ENCODE results near the gene THEM5.
"Not testable (repeated sequence)": the region's sequence is repeated elsewhere in the genome, so short reads cannot be mapped to it uniquely, and the experiment has no call there.

THEM5 gene

DNA sequence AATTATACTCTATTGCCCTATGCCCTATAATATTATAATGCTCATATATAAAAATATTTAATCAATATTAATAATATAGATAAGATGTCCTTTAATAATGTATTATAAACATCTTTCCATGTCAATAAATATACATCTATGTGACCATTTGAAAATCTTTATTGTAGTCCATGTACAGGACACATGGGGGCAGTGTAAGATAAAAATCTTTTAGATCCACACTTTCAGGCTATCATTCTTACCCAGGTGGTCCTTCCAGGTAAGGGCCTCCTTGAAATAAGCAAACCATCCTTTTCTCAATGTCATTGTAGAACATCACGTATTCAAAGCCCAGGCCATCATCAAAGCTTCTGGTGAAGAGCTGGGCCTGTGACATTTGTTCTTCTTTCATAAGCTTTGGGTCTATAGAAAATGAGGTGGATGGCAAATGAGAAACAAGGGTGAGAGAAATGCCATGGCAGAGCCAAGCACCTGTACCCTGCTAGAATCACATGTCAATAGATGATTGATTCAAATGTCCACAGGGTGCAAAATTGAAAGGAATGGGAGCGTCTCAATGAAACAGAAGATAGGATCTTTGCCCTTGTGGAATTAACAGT is 35.6 kb upstream of the THEM5 start:
- no peak overlapping the region for H2AFZ ChIP-seq (ENCODE audit: low read depth, low read length)
- no peaks in the 10 kb centered on the region for H4K20me1 ChIP-seq (ENCODE audit: insufficient read depth, low read length)
- H3K9ac ChIP-seq (ENCODE audit: low read depth, low read length): no peak overlapping the region
- TF ChIP-seq, protein P1, sequence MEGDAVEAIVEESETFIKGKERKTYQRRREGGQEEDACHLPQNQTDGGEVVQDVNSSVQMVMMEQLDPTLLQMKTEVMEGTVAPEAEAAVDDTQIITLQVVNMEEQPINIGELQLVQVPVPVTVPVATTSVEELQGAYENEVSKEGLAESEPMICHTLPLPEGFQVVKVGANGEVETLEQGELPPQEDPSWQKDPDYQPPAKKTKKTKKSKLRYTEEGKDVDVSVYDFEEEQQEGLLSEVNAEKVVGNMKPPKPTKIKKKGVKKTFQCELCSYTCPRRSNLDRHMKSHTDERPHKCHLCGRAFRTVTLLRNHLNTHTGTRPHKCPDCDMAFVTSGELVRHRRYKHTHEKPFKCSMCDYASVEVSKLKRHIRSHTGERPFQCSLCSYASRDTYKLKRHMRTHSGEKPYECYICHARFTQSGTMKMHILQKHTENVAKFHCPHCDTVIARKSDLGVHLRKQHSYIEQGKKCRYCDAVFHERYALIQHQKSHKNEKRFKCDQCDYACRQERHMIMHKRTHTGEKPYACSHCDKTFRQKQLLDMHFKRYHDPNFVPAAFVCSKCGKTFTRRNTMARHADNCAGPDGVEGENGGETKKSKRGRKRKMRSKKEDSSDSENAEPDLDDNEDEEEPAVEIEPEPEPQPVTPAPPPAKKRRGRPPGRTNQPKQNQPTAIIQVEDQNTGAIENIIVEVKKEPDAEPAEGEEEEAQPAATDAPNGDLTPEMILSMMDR (IDR thresholded peaks at IDR 0.05; ENCODE audit: borderline replicate concordance, extremely low read depth, low read length, poor library complexity, severe bottlenecking): peak; percentile 56
- TF ChIP-seq EZH2 (IDR thresholded peaks at IDR 0.05; ENCODE audit: borderline replicate concordance, low read depth, low read length, severe bottlenecking): no peak
- H3K9me3 ChIP-seq (ENCODE audit: insufficient read depth, low read length, severe bottlenecking): no peaks in the 10 kb centered on the region
- H3K36me3 ChIP-seq (ENCODE audit: insufficient read depth, low read length): no peaks in the 10 kb centered on the region
- no peak; the same call in 2 of the 3 replicates for ATAC-seq (ENCODE audit: insufficient read depth, low read depth)
- no peak overlapping the region for H3K27ac ChIP-seq (ENCODE audit: low read length)
- no peaks in the 10 kb centered on the region for H3K79me2 ChIP-seq (ENCODE audit: insufficient read depth, low read length)
- H3K4me2 ChIP-seq (ENCODE audit: insufficient read depth, low read length): no peak overlapping the region
- peaks cover 3% of the 10 kb centered on the region for H3K27me3 ChIP-seq (ENCODE audit: insufficient read depth, low read length, poor library complexity)
- H3K4me1 ChIP-seq (ENCODE audit: insufficient read depth, low read length): no peaks in the 10 kb centered on the region
- DNase-seq: no peak
- H3K4me3 ChIP-seq (ENCODE audit: low read depth in 1 of 2, low read length in 2 of 2): no peak overlapping the region

DNA sequence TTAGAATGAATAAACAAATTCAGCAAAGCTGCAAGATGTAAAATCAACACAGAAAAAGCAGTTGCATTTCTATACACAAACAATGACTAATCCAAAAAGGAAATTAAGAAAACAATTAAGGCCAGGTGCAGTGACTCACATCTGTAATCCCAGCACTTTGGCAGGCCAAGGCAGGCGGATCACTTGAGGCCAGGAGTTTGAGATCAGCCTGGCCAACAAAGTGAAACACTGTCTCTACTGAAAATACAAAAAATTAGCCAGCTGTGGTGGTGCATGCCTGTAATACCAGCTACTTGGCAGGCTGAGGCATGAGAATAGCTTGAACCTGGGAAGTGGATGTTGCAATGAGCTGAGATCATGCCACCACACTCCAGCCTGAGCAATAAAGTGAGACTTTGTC is 33.5 kb upstream of the THEM5 start:
- no peak overlapping the region for H3K27ac ChIP-seq (ENCODE audit: low read length)
- no peaks in the 10 kb centered on the region for H3K4me1 ChIP-seq (ENCODE audit: insufficient read depth, low read length)
- no peak for TF ChIP-seq EZH2 (IDR thresholded peaks at IDR 0.05; ENCODE audit: borderline replicate concordance, low read depth, low read length, severe bottlenecking)
- TF ChIP-seq, protein P1 (IDR thresholded peaks at IDR 0.05; ENCODE audit: borderline replicate concordance, extremely low read depth, low read length, poor library complexity, severe bottlenecking): no peak
- DNase-seq: no peak
- H2AFZ ChIP-seq (ENCODE audit: low read depth, low read length): no peak overlapping the region
- H3K9me3 ChIP-seq (ENCODE audit: insufficient read depth, low read length, severe bottlenecking): no peaks in the 10 kb centered on the region
- H3K36me3 ChIP-seq (ENCODE audit: insufficient read depth, low read length): no peaks in the 10 kb centered on the region
- H3K27me3 ChIP-seq (ENCODE audit: insufficient read depth, low read length, poor library complexity): peaks cover 3% of the 10 kb centered on the region
- H4K20me1 ChIP-seq (ENCODE audit: insufficient read depth, low read length): no peaks in the 10 kb centered on the region
- no peak for ATAC-seq (ENCODE audit: insufficient read depth, low read depth)
- H3K79me2 ChIP-seq (ENCODE audit: insufficient read depth, low read length): no peaks in the 10 kb centered on the region
- no peak overlapping the region for H3K4me2 ChIP-seq (ENCODE audit: insufficient read depth, low read length)
- H3K4me3 ChIP-seq (ENCODE audit: low read depth in 1 of 2, low read length in 2 of 2): no peak overlapping the region
- no peak overlapping the region for H3K9ac ChIP-seq (ENCODE audit: low read depth, low read length)

DNA sequence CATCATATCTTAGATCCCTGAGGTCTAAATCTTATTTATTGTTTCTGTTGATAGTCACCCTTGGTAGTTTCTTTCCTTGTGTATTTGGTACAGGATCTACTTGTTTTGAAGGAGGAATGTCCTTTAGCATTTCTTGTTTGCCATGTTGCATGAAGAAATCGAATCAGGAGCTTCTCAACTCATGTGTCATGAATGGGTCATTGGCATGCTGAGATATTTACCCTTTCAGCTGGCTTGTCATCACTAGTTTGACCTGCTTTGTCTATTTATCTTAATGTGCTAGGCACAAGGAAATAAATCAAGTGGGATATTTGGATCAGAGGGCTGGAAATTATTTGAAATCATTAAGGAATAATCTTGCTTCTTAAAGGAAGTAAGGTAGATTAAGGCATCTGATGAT is 32.0 kb upstream of the THEM5 start:
- no peak for DNase-seq

DNA sequence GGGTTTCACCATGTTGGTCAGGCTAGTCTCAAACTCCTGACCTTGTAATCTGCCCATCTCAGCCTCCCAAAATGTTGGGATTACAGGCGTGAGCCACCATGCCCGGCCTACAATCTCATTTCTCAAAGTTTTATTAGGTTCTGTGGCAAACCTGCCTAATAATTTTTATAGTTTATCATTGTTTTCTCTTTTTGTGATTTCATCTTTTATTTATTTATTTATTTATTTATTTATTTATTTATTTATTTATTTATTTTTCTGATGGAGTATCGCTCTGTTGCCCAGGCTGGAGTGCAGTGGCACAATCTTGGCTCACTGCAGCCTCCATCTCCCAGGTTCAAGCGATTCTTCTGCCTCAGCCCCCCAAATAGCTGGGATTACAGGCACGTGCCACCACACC is 31.4 kb upstream of the THEM5 start:
- H3K9me3 ChIP-seq (ENCODE audit: insufficient read depth, low read length, severe bottlenecking); H3K4me3 ChIP-seq (ENCODE audit: low read depth in 1 of 2, low read length in 2 of 2); H3K9ac ChIP-seq (ENCODE audit: low read depth, low read length); H2AFZ ChIP-seq (ENCODE audit: low read depth, low read length); H3K4me2 ChIP-seq (ENCODE audit: insufficient read depth, low read length); ATAC-seq (ENCODE audit: insufficient read depth, low read depth); H3K27me3 ChIP-seq (ENCODE audit: insufficient read depth, low read length, poor library complexity); H4K20me1 ChIP-seq (ENCODE audit: insufficient read depth, low read length); DNase-seq; H3K4me1 ChIP-seq (ENCODE audit: insufficient read depth, low read length); H3K27ac ChIP-seq (ENCODE audit: low read length); H3K79me2 ChIP-seq (ENCODE audit: insufficient read depth, low read length); H3K36me3 ChIP-seq (ENCODE audit: insufficient read depth, low read length): not testable (repeated sequence)

More for the DNA sequence above, 32.0 kb upstream of the THEM5 start:
- Histone ChIP-seq H3K27me3 (ENCODE audit: insufficient read depth, low read length, poor library complexity) (no peaks in the 10 kb centered on the region), H3K36me3 (ENCODE audit: insufficient read depth, low read length) (no peaks in the 10 kb centered on the region), H3K79me2 (ENCODE audit: insufficient read depth, low read length) (no peaks in the 10 kb centered on the region), H4K20me1 (ENCODE audit: insufficient read depth, low read length) (no peaks in the 10 kb centered on the region), H3K4me3 (ENCODE audit: low read depth in 1 of 2, low read length in 2 of 2) (no peak overlapping the region), H3K9ac (ENCODE audit: low read depth, low read length) (no peak overlapping the region), H3K4me2 (ENCODE audit: insufficient read depth, low read length) (no peak overlapping the region), H2AFZ (ENCODE audit: low read depth, low read length) (no peak overlapping the region), H3K27ac (ENCODE audit: low read length) (no peak overlapping the region), H3K4me1 (ENCODE audit: insufficient read depth, low read length) (no peaks in the 10 kb centered on the region), H3K9me3 (ENCODE audit: insufficient read depth, low read length, severe bottlenecking) (no peaks in the 10 kb centered on the region)
- no peak for ATAC-seq (ENCODE audit: insufficient read depth, low read depth)
- TF ChIP-seq, protein P1 (IDR thresholded peaks at IDR 0.05; ENCODE audit: borderline replicate concordance, extremely low read depth, low read length, poor library complexity, severe bottlenecking): no peak
- no peak for TF ChIP-seq EZH2 (IDR thresholded peaks at IDR 0.05; ENCODE audit: borderline replicate concordance, low read depth, low read length, severe bottlenecking)

DNA sequence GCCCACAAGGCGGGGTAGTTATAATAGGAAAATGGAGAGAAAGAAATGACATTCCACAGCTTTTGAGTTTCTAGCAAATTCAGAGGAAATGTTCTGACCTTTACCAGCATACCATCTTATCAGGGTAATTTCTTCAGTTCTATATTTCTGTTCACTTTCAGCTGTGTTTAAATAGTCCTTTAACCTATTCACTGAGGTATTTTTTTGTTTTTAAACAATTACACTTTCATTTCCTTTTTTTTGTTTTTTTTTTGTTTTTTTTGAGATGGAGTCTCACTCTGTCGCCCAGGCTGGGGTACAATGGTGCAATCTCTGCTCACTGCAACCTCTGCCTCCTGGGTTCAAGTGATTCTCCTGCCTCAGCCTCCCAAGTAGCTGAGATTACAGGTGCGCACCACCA is 30.9 kb upstream of the THEM5 start:
- H3K9me3 ChIP-seq (ENCODE audit: insufficient read depth, low read length, severe bottlenecking); H3K36me3 ChIP-seq (ENCODE audit: insufficient read depth, low read length); H3K4me2 ChIP-seq (ENCODE audit: insufficient read depth, low read length); DNase-seq; H4K20me1 ChIP-seq (ENCODE audit: insufficient read depth, low read length); ATAC-seq (ENCODE audit: insufficient read depth, low read depth); H3K79me2 ChIP-seq (ENCODE audit: insufficient read depth, low read length); H2AFZ ChIP-seq (ENCODE audit: low read depth, low read length); H3K9ac ChIP-seq (ENCODE audit: low read depth, low read length); H3K4me3 ChIP-seq (ENCODE audit: low read depth in 1 of 2, low read length in 2 of 2); H3K27me3 ChIP-seq (ENCODE audit: insufficient read depth, low read length, poor library complexity); H3K27ac ChIP-seq (ENCODE audit: low read length); H3K4me1 ChIP-seq (ENCODE audit: insufficient read depth, low read length): not testable (repeated sequence)

DNA sequence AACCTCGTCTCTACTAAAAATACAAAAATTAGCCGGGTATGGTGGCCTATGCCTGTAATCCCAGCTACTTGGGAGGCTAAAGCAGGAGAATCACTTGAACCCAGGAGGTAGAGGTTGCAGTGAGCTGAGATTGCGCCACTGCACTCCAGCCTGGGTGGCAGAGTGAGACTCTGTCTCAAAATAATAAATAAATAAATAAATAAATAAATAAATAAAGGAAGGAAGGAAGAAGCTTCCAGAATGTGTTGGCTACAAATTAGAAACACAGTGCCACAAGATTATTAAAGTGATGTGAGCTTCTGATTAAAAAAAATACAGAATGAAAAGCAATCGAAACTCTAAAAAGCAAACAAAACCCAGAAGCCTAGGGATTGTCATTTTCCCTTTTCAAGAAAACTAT is 30.4 kb upstream of the THEM5 start:
- H3K9ac ChIP-seq (ENCODE audit: low read depth, low read length); H3K79me2 ChIP-seq (ENCODE audit: insufficient read depth, low read length); H2AFZ ChIP-seq (ENCODE audit: low read depth, low read length); H3K27me3 ChIP-seq (ENCODE audit: insufficient read depth, low read length, poor library complexity); H3K9me3 ChIP-seq (ENCODE audit: insufficient read depth, low read length, severe bottlenecking); H3K4me2 ChIP-seq (ENCODE audit: insufficient read depth, low read length); H3K4me1 ChIP-seq (ENCODE audit: insufficient read depth, low read length); DNase-seq; ATAC-seq (ENCODE audit: insufficient read depth, low read depth); H3K4me3 ChIP-seq (ENCODE audit: low read depth in 1 of 2, low read length in 2 of 2); H3K36me3 ChIP-seq (ENCODE audit: insufficient read depth, low read length); H4K20me1 ChIP-seq (ENCODE audit: insufficient read depth, low read length); H3K27ac ChIP-seq (ENCODE audit: low read length): not testable (repeated sequence)
